Effector memory CD8-positive, alpha-beta T cell (primary cell): ENCODE results near the gene TBC1D16.

ENCODE experiments used
- ATAC-seq: fragments of 150-1000 bp; cut with Tn5 transposase; replicated peaks from 2 replicates; pipeline ENCODE4 v1.10.0; 2021; ENCODE audit warnings: mild to moderate bottlenecking, moderate library complexity
- DNase-seq, 3 experiments: peaks; one replicate each; pipeline ENCODE4 v3.0.0; 2021
- H3K27ac Mint-ChIP-seq, 2 donors: one replicate each; pipeline ENCODE4 v1.8.0; 2022; ENCODE audit warnings: mild to moderate bottlenecking in 2 of 2, mixed read lengths in 2 of 2, moderate library complexity in 2 of 2
- H3K27me3 Mint-ChIP-seq, 2 donors: one replicate each; pipeline ENCODE4 v1.8.0; 2022; ENCODE audit warnings: mixed read lengths in 2 of 2
- H3K36me3 Mint-ChIP-seq: one replicate; pipeline ENCODE4 v1.8.0; 2022; ENCODE audit warnings: mild to moderate bottlenecking, moderate library complexity, mixed read lengths; ENCODE audit not compliant: insufficient read depth
- H3K4me1 Mint-ChIP-seq, 2 donors: one replicate each; pipeline ENCODE4 v1.8.0; 2022; ENCODE audit warnings: low read depth in 2 of 2, mixed read lengths in 2 of 2
- H3K4me3 Mint-ChIP-seq, 2 donors: one replicate each; pipeline ENCODE4 v1.8.0; 2022; ENCODE audit warnings: mild to moderate bottlenecking in 2 of 2, mixed read lengths in 2 of 2, moderate library complexity in 2 of 2
- H3K9me3 Mint-ChIP-seq, 2 donors: one replicate each; pipeline ENCODE4 v1.8.0; 2022; ENCODE audit warnings: mixed read lengths in 2 of 2

The TBC1D16 gene

DNA sequence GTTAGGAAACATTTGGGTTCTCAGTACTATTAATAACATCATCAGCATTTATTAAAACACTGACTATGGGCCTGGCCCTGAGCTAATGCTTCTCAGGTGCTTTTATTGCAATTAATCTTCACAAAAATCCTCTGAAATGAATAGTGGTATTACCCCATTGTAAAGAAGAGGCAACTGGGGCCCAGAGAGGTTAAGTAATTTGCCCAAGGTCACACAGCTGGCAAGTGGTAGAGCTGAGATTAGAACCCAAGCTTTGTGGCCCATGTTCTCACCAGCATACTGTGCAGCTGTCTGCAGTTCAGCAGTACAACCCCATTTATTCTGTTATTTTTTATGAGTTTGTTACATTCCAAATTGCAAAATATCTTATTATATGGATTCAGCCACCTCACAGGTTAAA is 82.3 kb downstream of the TBC1D16 start:
- no peak for DNase-seq
- no peak for ATAC-seq
- Mint-ChIP-seq H3K27ac (no peak overlapping the region), H3K4me3 (no peak overlapping the region), H3K27me3 (peaks cover 16 to 18% of the 10 kb centered on the region in 2 donors), H3K9me3 (no peaks in the 10 kb centered on the region), H3K4me1 (no peaks in the 10 kb centered on the region), H3K36me3 (no peaks in the 10 kb centered on the region)

DNA sequence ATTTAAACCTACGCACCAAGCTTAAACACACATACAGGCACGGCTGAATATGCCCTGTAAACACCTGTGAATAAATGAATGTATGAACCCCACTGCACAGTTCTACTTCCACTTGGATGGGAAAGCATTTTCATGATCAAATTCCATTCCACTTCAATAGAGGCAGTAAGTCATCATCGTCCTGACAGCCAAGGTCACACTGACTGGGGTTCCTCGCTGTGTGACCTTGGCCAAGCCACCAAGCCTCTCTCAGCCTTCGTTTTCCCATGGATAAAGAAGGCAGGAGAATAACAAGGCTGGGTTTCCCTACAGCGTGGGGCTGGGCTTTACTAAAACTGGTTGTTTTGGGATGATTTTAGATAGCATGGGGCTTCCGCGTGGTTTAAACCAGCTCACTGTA is 82.8 kb downstream of the TBC1D16 start:
- Mint-ChIP-seq H3K9me3 (no peaks in the 10 kb centered on the region), H3K4me3 (no peak overlapping the region), H3K27ac (no peak overlapping the region), H3K36me3 (no peaks in the 10 kb centered on the region), H3K4me1 (no peaks in the 10 kb centered on the region), H3K27me3 (peaks cover 11 to 14% of the 10 kb centered on the region in 2 donors)
- no peak for DNase-seq
- no peak for ATAC-seq

DNA sequence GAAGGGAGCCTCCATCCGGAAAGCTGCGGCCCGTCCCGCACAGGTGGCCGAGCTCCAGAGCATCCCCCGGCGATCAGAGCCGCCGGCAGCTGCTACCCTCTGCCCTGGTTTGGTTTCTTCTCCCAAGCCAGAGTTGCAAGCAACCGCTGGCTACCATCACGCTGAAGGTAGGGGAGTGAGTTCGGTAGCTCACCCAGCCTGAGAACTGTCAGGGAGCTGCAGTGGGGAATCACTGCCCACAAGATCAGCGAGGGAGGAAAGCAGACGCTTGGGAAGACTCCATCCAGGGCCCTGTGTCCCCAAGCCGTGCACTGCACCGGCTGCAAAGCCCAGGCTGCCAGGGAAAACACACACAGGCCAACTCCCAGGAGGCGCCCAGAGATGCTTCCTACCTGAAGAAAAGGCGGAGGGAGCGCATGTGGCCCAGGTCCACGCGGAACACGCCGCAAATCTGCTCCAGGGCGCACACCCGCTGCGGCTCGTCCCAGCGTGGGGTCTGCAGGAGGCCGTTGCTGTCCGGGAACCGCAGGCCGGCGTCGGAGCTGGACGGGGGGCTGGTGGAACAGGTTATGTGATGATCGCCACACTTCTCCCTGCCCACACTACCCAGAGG is 83.3 kb downstream of the TBC1D16 start:
- H3K4me3 Mint-ChIP-seq = no peak overlapping the region
- ATAC-seq (no peak), DNase-seq (no peak)
- no peak overlapping the region for H3K27ac Mint-ChIP-seq
- peaks cover 8 to 9% of the 10 kb centered on the region in 2 donors for H3K27me3 Mint-ChIP-seq
- no peaks in the 10 kb centered on the region for H3K4me1 Mint-ChIP-seq
- no peaks in the 10 kb centered on the region for H3K9me3 Mint-ChIP-seq
- no peaks in the 10 kb centered on the region for H3K36me3 Mint-ChIP-seq

DNA sequence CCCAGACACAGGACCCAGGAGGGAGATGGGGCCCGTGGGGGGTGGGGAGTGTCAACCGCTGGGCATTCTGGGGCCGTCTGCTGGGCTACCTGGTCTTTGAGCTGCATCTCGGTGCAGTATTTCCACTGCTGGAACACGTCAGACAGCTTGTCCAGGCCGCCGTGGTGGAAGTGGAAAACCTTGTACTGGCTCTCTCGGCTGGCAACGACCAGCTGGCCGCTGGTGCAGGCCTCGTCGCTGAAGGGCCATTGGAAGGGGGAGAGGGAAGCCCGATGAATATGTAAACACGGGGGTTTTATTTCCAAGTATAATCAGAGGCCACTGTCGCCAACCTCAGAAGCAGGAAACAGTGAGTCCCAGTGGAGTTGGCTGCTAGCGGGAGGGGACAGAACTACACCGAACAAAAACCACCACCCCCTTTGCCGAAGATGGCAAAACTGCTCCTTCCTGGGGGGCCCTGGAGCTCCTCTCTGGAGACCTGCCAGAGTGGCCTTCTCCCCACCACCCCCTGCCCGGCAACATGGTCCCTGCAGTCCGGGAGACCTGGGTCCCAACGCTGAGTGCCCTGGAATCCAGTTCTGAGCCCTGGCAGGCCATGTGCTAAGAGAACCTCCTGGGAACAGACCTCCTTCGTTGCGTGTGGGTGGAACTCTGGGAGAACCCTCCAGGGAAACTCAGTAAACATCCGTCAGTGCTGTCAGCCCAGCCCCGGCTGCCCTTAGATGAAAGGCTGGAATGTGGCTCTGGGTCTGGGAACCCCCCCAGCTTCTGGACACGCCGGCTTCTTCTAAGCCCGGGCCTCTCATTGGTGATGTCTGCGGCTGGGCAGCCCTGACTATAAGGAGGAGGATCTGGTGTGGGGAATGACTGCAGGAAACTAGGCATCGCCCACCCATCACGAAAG is 84.1 kb downstream of the TBC1D16 start:
- H3K36me3 Mint-ChIP-seq = no peaks in the 10 kb centered on the region
- no peak for ATAC-seq
- H3K4me1 Mint-ChIP-seq = no peaks in the 10 kb centered on the region
- H3K9me3 Mint-ChIP-seq = no peaks in the 10 kb centered on the region
- no peak for DNase-seq
- peaks cover under 1 to 1% of the 10 kb centered on the region in 2 donors for H3K27me3 Mint-ChIP-seq
- no peak overlapping the region for H3K4me3 Mint-ChIP-seq
- H3K27ac Mint-ChIP-seq = no peak overlapping the region

DNA sequence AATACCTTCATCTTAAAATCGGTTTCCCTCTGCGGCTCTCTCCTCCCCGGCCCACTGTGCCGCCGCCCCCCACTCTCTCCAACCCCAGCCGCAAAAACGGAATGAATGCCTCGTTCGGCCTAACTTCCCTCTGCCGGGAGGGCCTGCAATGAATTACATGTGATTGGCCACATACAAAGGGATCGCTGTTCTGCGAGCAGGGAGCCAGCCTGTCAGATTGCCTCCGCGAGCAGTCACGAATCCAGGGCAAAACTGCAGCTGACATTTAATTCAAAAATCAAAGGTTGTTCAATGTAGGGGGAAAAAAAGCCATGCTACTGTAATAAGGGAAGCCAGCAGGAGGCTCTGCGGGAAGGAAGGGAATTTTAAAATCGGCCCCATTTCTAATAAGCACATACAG is 84.9 kb downstream of the TBC1D16 start:
- Mint-ChIP-seq H3K36me3 (no peaks in the 10 kb centered on the region), H3K9me3 (no peaks in the 10 kb centered on the region), H3K4me1 (peaks cover 0 to 1% of the 10 kb centered on the region in 2 donors), H3K4me3 (no peak overlapping the region), H3K27ac (no peak overlapping the region), H3K27me3 (no peaks in the 10 kb centered on the region)
- ATAC-seq = no peak
- no peak for DNase-seq

DNA sequence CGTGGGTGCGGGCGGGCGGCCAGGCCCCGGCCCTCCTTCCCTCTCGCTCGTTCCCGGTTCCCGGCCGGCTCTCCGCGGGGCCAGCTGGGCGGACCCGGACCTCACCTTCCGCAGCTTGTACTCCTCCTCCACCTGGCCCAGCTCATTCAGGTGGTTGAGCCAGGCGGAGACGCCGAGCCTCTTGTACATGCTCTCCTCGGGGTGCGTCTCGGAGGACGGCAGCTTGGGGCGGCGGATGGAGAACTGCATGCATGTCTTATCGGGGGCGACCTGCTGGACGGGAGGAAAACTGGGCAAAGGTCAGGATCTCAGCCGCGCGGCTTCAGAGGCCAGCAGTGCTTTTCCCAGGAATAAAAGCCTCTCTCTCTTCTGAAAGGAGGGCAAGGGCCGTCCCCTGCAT is 85.4 kb downstream of the TBC1D16 start:
- H3K36me3 Mint-ChIP-seq = no peaks in the 10 kb centered on the region
- no peak for ATAC-seq
- peaks cover 0 to 1% of the 10 kb centered on the region in 2 donors for H3K4me1 Mint-ChIP-seq
- H3K27me3 Mint-ChIP-seq = no peaks in the 10 kb centered on the region
- H3K9me3 Mint-ChIP-seq = no peaks in the 10 kb centered on the region
- H3K27ac Mint-ChIP-seq = no peak overlapping the region
- DNase-seq = no peak
- no peak overlapping the region for H3K4me3 Mint-ChIP-seq

DNA sequence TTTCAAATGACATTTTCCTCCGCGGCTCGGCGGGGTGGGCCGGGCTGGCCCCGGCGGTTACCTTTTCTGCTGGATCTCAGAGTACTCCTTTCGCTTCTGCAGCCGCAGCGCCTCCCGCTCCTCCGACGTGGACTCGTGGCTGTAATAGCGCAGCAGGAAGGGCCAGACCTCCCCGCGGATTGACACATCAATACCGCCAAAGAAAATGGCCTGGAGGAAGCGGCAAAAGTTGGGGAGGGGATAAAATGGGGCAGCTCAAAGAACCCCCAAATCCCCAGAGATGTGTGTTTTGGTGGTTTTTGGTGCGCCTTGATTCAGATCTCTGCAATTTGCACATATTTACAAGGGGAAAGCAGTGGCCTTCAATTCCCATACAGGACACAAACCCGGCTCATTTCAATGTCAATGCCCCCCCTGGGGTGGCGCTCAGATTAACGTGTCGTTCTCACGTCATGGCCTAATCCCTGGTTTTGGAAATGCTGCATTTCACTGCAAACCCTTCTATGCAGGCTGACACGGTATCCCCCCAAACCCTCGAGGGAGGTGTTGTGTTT is 85.9 kb downstream of the TBC1D16 start:
- Mint-ChIP-seq H3K27ac (no peak overlapping the region), H3K4me1 (peaks cover 0 to 1% of the 10 kb centered on the region in 2 donors)
- no peak for DNase-seq

DNA sequence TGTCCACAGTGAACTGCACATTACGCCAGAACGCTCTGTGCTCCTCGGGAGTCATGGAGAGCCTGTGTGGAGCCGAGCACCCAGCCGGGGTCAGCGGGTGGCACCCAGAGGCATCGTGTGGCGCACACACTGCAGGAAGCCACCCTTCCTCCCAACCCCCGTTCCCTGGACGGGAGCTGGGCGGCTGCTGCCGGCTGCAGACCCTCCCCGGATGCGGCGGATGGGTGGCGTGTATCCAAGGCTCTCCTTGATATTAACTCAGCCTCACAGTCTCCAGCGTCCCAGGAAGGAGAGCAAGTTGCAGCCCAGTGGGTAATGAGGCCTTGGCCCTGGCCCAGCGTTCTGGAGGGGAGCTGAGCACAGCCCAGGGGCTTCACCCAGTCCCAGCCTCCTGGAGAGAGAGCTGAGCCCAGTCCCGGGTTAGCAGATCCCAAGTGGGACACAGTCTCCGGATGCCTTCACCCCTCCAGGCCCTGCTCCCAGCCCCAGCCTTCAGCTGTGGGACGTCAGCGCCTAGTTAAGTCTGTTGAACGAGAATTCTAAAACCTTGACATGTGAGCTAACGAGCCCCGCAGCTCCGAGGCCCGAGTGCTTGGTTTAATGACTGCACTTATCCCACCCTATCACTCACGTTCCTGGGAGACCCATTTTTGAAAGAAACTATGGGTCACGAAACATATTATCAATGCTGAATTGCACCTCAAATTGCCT is 86.6 kb downstream of the TBC1D16 start:
- Mint-ChIP-seq H3K36me3 (no peaks in the 10 kb centered on the region), H3K27me3 (no peaks in the 10 kb centered on the region), H3K9me3 (no peaks in the 10 kb centered on the region), H3K4me3 (no peak overlapping the region), H3K4me1 (peaks cover 0 to 1% of the 10 kb centered on the region in 2 donors), H3K27ac (no peak overlapping the region)
- no peak for ATAC-seq
- DNase-seq = no peak

More for the DNA sequence above, 85.9 kb downstream of the TBC1D16 start:
- no peak overlapping the region for H3K4me3 Mint-ChIP-seq
- H3K36me3 Mint-ChIP-seq = no peaks in the 10 kb centered on the region
- ATAC-seq = no peak
- no peaks in the 10 kb centered on the region for H3K27me3 Mint-ChIP-seq
- H3K9me3 Mint-ChIP-seq = no peaks in the 10 kb centered on the region

DNA sequence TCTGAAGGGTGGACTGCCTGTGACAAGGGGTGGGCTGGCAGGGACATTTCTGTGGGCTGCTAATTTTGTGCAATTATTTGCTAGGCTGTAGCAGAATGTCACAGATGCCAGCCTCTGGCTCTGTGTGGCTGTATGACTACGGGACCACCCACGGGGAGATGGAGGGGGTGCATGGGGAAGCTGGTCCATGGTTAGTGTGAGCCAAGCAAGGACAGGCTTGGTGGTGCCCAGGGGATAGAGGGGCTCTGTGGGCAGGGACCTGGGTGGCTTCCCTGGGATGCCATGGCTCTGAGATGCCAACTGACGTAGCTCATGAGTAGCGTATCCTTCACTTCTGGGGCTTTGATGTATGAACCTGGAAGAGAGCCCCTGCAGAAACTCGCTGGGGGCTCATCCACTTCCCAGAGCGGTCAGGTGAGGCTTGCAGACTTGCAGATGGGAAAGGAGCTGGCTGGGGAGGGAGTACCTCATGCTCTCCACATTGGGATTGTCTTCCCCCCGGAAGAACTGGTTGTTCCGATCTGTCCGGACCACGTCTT is 87.2 kb downstream of the TBC1D16 start:
- DNase-seq (no peak), ATAC-seq (no peak)
- Mint-ChIP-seq H3K4me1 (peaks cover 0 to 1% of the 10 kb centered on the region in 2 donors), H3K27me3 (no peaks in the 10 kb centered on the region), H3K36me3 (no peaks in the 10 kb centered on the region), H3K27ac (no peak overlapping the region), H3K4me3 (no peak overlapping the region), H3K9me3 (no peaks in the 10 kb centered on the region)

DNA sequence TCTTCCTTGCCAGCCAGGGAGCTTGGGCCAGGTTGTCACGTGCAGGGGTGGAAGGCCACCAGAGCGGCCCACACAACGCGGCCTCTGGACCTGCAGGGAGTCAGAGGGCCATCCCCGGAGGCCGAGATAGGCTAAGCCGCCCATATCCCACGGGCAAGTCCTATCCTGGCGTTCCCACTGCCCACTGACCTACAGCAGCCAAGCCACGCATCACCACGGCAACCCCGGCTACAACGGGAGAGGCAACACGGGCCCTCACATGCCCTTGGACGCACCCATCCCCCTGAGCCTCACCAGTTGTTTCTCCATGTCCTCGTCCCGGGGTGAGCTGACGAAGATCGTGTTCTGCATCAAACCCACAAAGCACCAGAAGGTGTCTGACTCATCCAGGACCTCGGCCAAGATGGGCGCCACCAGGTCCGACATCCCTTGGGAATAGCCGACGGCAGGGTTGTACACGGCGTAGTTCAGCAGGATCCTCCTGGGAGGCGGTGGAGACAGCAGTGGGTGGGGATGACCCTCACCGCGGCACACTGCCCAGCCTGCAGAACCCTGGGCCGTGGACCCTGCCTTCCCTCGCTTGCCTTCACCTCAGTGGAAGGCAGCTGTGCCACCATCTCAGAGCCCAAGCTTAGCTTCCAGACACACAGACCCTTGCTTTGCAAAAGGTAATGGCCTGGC is 88.2 kb downstream of the TBC1D16 start:
- Mint-ChIP-seq H3K27me3 (no peaks in the 10 kb centered on the region), H3K9me3 (no peaks in the 10 kb centered on the region), H3K36me3 (no peaks in the 10 kb centered on the region), H3K4me3 (no peak overlapping the region), H3K4me1 (peaks cover 6% of the 10 kb centered on the region in 2 donors), H3K27ac (no peak overlapping the region)
- no peak for ATAC-seq
- no peak for DNase-seq

DNA sequence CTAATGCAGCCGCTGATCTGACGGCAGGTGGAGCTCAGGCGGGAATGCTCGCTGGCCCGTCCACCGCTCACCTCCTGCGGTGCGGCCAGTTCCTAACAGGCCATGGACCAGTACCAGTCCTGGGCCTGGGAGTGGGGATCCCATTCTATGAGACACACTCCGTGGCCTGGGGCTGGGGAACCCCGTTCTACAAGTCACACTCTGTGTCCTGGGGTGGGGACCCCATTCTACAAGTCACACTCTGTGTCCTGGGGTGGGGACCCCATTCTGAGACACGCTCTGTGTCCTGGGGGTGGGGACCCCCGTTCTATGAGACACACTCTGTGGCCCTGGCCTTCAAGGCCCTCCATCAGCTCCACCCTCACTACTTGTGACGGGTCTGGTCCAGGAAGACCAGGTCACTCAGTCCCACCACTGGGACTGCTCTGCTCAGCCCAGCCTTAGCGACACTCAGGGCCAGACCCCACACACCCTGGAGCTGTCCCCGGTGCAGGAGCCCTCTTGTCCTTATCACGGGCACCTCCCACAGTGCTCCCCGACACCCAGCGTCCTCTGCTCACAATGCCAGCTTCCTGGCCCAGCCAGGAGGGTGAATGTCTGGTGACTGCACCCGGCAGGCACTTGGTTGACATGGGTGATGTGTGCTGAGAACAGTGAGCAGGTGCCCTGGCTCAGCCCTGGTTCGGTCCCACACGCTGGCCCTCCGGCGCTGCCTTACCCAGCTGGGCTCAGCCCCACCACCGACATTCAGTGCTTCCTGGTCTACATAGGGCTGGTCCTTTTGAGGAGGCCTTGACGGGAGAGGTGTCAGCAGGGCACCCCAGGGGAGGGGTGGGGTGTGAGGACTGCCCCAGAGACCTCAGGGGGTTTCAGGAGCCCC is 89.1 kb downstream of the TBC1D16 start:
- no peak for DNase-seq
- H3K4me3 Mint-ChIP-seq = no peak overlapping the region
- no peaks in the 10 kb centered on the region for H3K9me3 Mint-ChIP-seq
- no peak overlapping the region for H3K27ac Mint-ChIP-seq
- no peaks in the 10 kb centered on the region for H3K27me3 Mint-ChIP-seq
- no peaks in the 10 kb centered on the region for H3K36me3 Mint-ChIP-seq
- ATAC-seq = no peak
- H3K4me1 Mint-ChIP-seq = peaks cover 6 to 7% of the 10 kb centered on the region in 2 donors

DNA sequence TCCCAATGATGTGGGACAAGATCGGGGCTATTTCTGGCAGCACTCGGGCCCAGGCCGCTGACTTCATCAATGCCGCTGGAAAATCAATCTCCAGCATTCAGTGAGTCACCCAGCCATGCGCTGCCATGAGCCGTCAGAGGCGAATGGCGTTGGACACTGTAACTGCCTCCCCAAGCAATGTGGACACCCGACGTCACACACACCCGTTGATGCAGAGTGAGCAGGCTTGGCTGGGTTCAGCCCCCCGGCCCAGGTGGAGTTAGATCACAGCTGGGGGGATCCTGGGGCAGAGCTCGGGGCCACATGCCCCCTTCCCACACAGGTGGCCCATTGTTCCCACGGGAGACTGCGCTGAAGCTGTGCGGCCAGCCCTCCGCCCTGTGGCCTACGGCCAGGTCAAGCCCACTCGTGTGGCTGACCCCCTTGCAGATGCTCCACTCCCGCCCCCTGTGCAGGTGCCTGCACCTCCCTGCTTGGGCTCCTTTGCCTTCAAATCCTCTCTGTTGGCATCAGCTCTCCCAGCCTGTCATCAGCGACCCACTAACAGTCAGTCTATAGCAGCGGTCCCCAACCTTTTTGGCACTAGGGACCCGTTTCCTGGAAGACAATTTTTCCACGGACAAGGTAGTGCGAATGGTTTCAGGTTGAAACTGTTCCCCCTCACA is 89.9 kb downstream of the TBC1D16 start:
- Mint-ChIP-seq H3K36me3 (no peaks in the 10 kb centered on the region), H3K27ac (no peak overlapping the region), H3K27me3 (no peaks in the 10 kb centered on the region), H3K4me3 (no peak overlapping the region), H3K4me1 (peaks cover 6 to 7% of the 10 kb centered on the region in 2 donors), H3K9me3 (no peaks in the 10 kb centered on the region)
- ATAC-seq (no peak), DNase-seq (no peak)
